ENCODE data around the gene TNNT1.
A peak's percentile ranks its signal among the peaks of the same experiment; 100 is the strongest.

The TNNT1 gene

DNA sequence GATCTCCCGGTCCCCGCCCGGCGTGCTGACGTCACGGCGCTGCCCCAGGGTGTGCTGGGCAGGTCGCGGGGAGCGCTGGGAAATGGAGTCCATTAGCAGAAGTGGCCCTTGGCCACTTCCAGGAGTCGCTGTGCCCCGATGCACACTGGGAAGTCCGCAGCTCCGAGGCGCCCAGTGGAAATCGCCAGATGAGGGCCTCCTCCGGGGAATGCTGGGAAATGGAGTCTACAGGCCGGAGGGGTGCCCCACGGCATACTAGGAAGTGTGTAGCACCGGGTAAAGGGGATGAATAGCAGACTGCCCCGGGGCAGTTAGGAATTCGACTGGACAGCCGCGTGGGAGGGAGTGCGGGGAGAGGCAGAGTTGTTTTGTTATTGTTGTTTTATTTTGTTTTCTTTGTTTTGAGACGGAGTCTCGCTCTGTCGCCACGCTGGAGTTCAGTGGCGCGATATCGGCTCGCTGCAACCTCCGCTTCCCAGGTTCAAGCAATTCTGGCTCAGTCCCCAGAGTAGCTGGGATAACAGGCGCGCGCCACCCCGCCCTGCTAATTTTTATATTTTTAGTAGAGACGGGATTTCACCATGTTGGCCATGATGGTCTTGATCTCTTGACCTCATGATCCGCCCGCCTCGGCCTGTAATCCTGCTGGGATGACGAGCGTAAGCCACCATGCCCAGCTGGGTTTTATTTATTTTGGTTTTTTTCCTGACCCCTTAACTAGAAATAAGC is 31.2 kb downstream of the TNNT1 start (continued):
- TF ChIP-seq ZNF274 (IDR thresholded peaks at IDR 0.05; ENCODE audit: low read length) (no peak), ZNF274 (tag by site-specific recombination; IDR thresholded peaks at IDR 0.05; ENCODE audit: borderline replicate concordance) (no peak), SP7 (tag by site-specific recombination; IDR thresholded peaks at IDR 0.05) (peak; percentile 67), ZNF37A (tag by site-specific recombination; IDR thresholded peaks at IDR 0.05) (no peak), ZNF830 (tag by site-specific recombination; IDR thresholded peaks at IDR 0.05; ENCODE audit: low read depth) (no peak), SP2 (tag by site-specific recombination; IDR thresholded peaks at IDR 0.05) (peak; percentile 50; the same call in 1 of the 2 replicates), ZNF791 (tag by site-specific recombination; IDR thresholded peaks at IDR 0.05) (no peak), ZNF530 (tag by site-specific recombination; IDR thresholded peaks at IDR 0.05; ENCODE audit: low read depth) (no peak), ZNF660 (tag by site-specific recombination; IDR thresholded peaks at IDR 0.05) (no peak), ZNF48 (tag by site-specific recombination; IDR thresholded peaks at IDR 0.05) (no peak), HOXC10 (CRISPR knock-in tag; IDR thresholded peaks at IDR 0.05) (no peak), ZNF677 (tag by site-specific recombination; IDR thresholded peaks at IDR 0.05) (no peak), GLIS2 (tag by site-specific recombination; IDR thresholded peaks at IDR 0.05) (peak; percentile 94), ZNF521 (tag by site-specific recombination; IDR thresholded peaks at IDR 0.05) (no peak), TCF7L2 (IDR thresholded peaks at IDR 0.05; ENCODE audit: borderline replicate concordance, low read depth, low read length) (no peak), ZNF596 (tag by site-specific recombination; IDR thresholded peaks at IDR 0.05) (no peak), ZNF623 (tag by site-specific recombination; IDR thresholded peaks at IDR 0.05) (no peak), ZNF174 (tag by site-specific recombination; IDR thresholded peaks at IDR 0.05) (no peak), ZSCAN30 (tag by site-specific recombination; IDR thresholded peaks at IDR 0.05) (no peak), ZNF19 (tag by site-specific recombination; IDR thresholded peaks at IDR 0.05; ENCODE audit: low read depth) (no peak)
- TF ChIP-seq, protein P1, sequence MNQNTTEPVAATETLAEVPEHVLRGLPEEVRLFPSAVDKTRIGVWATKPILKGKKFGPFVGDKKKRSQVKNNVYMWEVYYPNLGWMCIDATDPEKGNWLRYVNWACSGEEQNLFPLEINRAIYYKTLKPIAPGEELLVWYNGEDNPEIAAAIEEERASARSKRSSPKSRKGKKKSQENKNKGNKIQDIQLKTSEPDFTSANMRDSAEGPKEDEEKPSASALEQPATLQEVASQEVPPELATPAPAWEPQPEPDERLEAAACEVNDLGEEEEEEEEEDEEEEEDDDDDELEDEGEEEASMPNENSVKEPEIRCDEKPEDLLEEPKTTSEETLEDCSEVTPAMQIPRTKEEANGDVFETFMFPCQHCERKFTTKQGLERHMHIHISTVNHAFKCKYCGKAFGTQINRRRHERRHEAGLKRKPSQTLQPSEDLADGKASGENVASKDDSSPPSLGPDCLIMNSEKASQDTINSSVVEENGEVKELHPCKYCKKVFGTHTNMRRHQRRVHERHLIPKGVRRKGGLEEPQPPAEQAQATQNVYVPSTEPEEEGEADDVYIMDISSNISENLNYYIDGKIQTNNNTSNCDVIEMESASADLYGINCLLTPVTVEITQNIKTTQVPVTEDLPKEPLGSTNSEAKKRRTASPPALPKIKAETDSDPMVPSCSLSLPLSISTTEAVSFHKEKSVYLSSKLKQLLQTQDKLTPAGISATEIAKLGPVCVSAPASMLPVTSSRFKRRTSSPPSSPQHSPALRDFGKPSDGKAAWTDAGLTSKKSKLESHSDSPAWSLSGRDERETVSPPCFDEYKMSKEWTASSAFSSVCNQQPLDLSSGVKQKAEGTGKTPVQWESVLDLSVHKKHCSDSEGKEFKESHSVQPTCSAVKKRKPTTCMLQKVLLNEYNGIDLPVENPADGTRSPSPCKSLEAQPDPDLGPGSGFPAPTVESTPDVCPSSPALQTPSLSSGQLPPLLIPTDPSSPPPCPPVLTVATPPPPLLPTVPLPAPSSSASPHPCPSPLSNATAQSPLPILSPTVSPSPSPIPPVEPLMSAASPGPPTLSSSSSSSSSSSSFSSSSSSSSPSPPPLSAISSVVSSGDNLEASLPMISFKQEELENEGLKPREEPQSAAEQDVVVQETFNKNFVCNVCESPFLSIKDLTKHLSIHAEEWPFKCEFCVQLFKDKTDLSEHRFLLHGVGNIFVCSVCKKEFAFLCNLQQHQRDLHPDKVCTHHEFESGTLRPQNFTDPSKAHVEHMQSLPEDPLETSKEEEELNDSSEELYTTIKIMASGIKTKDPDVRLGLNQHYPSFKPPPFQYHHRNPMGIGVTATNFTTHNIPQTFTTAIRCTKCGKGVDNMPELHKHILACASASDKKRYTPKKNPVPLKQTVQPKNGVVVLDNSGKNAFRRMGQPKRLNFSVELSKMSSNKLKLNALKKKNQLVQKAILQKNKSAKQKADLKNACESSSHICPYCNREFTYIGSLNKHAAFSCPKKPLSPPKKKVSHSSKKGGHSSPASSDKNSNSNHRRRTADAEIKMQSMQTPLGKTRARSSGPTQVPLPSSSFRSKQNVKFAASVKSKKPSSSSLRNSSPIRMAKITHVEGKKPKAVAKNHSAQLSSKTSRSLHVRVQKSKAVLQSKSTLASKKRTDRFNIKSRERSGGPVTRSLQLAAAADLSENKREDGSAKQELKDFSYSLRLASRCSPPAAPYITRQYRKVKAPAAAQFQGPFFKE (tag by site-specific recombination; IDR thresholded peaks at IDR 0.05; ENCODE audit: borderline replicate concordance), result no peak
- TF ChIP-seq, protein P2, sequence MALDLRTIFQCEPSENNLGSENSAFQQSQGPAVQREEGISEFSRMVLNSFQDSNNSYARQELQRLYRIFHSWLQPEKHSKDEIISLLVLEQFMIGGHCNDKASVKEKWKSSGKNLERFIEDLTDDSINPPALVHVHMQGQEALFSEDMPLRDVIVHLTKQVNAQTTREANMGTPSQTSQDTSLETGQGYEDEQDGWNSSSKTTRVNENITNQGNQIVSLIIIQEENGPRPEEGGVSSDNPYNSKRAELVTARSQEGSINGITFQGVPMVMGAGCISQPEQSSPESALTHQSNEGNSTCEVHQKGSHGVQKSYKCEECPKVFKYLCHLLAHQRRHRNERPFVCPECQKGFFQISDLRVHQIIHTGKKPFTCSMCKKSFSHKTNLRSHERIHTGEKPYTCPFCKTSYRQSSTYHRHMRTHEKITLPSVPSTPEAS (tag by site-specific recombination; IDR thresholded peaks at IDR 0.05), result peak; percentile 83
- TF ChIP-seq, protein P3, sequence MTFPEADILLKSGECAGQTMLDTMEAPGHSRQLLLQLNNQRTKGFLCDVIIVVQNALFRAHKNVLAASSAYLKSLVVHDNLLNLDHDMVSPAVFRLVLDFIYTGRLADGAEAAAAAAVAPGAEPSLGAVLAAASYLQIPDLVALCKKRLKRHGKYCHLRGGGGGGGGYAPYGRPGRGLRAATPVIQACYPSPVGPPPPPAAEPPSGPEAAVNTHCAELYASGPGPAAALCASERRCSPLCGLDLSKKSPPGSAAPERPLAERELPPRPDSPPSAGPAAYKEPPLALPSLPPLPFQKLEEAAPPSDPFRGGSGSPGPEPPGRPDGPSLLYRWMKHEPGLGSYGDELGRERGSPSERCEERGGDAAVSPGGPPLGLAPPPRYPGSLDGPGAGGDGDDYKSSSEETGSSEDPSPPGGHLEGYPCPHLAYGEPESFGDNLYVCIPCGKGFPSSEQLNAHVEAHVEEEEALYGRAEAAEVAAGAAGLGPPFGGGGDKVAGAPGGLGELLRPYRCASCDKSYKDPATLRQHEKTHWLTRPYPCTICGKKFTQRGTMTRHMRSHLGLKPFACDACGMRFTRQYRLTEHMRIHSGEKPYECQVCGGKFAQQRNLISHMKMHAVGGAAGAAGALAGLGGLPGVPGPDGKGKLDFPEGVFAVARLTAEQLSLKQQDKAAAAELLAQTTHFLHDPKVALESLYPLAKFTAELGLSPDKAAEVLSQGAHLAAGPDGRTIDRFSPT (tag by site-specific recombination; IDR thresholded peaks at IDR 0.05), result peak; percentile 89
- TF ChIP-seq, protein P4, sequence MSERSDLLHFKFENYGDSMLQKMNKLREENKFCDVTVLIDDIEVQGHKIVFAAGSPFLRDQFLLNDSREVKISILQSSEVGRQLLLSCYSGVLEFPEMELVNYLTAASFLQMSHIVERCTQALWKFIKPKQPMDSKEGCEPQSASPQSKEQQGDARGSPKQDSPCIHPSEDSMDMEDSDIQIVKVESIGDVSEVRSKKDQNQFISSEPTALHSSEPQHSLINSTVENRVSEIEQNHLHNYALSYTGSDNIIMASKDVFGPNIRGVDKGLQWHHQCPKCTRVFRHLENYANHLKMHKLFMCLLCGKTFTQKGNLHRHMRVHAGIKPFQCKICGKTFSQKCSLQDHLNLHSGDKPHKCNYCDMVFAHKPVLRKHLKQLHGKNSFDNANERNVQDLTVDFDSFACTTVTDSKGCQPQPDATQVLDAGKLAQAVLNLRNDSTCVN (tag by site-specific recombination; optimal IDR thresholded peaks at IDR 0.05), result peak; percentile 32
- TF ChIP-seq, protein P5, sequence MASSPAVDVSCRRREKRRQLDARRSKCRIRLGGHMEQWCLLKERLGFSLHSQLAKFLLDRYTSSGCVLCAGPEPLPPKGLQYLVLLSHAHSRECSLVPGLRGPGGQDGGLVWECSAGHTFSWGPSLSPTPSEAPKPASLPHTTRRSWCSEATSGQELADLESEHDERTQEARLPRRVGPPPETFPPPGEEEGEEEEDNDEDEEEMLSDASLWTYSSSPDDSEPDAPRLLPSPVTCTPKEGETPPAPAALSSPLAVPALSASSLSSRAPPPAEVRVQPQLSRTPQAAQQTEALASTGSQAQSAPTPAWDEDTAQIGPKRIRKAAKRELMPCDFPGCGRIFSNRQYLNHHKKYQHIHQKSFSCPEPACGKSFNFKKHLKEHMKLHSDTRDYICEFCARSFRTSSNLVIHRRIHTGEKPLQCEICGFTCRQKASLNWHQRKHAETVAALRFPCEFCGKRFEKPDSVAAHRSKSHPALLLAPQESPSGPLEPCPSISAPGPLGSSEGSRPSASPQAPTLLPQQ (tag by site-specific recombination; IDR thresholded peaks at IDR 0.05), result peak; percentile 66; the same call in 1 of the 2 replicates
